Activated naive CD8-positive, alpha-beta T cell treated with anti-CD3 and anti-CD28 coated beads for 36 hours (primary cell): ENCODE measurements around the gene APBA2. TPM values are rescaled to one million over a fixed set of nuclear protein-coding genes. Genes with fewer than 3 reads are reported as not detected.
A peak's percentile ranks its signal among the peaks of the same experiment; 100 is the strongest.
"Not testable (repeated sequence)": the region's sequence is repeated elsewhere in the genome, so short reads cannot be mapped to it uniquely, and the experiment has no call there.

Experiments
- DNase-seq: peaks from one replicate; pipeline ENCODE4 v3.0.0; 2021
- H3K27ac Mint-ChIP-seq: one replicate; pipeline ENCODE4 v1.8.0; 2022; ENCODE audit warnings: mild to moderate bottlenecking, moderate library complexity, mixed read lengths
- H3K27me3 Mint-ChIP-seq: one replicate; pipeline ENCODE4 v1.8.0; 2022; ENCODE audit warnings: mild to moderate bottlenecking, mixed read lengths
- H3K36me3 Mint-ChIP-seq: one replicate; pipeline ENCODE4 v1.8.0; 2021; ENCODE audit warnings: mild to moderate bottlenecking, mixed read lengths
- H3K4me1 Mint-ChIP-seq: one replicate; pipeline ENCODE4 v1.8.0; 2021; ENCODE audit warnings: mixed read lengths
- H3K4me3 Mint-ChIP-seq: one replicate; pipeline ENCODE4 v1.8.0; 2022; ENCODE audit warnings: mild to moderate bottlenecking, moderate library complexity, mixed read lengths
- H3K9me3 Mint-ChIP-seq: one replicate; pipeline ENCODE4 v1.8.0; 2022; ENCODE audit warnings: mixed read lengths
- total RNA-seq, 2 experiments: library from RNA; stranded (reverse); gene quantifications; one replicate each; pipeline ENCODE4 v1.2.3, GENCODE V29; 2021

The APBA2 gene
- total RNA-seq, 2 experiments from 2014 or later, result 29.2 to 34.1 TPM

GRCh38 chr15:28998511-28998910 lies 112.7 kb downstream of the APBA2 start:
- H3K4me1 Mint-ChIP-seq, result peaks cover 60% of the 10 kb centered on the region
- H3K27me3 Mint-ChIP-seq, result no peaks in the 10 kb centered on the region
- H3K36me3 Mint-ChIP-seq, result peaks cover 16% of the 10 kb centered on the region
- no peak overlapping the region for H3K27ac Mint-ChIP-seq
- DNase-seq, result no peak
- H3K4me3 Mint-ChIP-seq, result no peak overlapping the region
- no peaks in the 10 kb centered on the region for H3K9me3 Mint-ChIP-seq

DNA sequence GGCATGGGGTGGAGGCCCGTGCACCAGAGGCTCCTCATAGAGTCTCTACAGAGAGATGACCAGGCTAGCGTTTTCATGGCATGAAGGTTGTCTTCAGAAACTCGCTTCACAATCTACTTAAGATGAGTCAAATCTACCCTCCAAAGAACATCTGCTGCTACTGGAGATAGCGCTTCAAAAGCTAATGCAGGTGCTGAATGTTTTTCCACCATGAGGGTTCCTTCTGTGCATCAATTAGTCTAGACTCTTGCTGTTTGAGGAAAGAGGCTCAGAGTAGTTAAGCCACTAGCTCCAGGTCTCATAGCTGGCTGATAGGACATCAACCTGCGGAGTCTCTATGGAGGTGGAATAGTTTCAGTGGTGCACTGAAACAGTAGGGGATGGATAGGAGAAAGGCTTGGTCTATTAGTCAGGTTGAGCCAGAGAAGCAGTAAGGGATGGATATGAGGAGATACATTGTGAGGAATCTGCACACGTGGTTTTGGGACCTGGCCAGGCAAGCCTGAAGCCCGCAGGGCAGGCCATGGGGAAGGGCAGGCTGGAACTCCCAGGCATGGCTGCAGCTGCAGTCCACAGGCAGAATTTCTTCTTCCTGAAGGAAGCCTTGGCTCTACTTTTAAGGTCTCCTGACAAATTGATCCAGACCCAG lies 117.5 kb downstream of the APBA2 start:
- Mint-ChIP-seq H3K27me3 (no peaks in the 10 kb centered on the region), H3K4me3 (no peak overlapping the region), H3K9me3 (peaks cover 5% of the 10 kb centered on the region), H3K4me1 (peaks cover 42% of the 10 kb centered on the region), H3K27ac (peak overlapping the region; percentile 69), H3K36me3 (peaks cover 30% of the 10 kb centered on the region)
- DNase-seq, result no peak

- peak; percentile 13 for DNase-seq
- Mint-ChIP-seq H3K27me3 (no peaks in the 10 kb centered on the region), H3K4me1 (peaks cover 45% of the 10 kb centered on the region), H3K36me3 (peaks cover 28% of the 10 kb centered on the region), H3K4me3 (no peak overlapping the region), H3K27ac (no peak overlapping the region), H3K9me3 (peaks cover 5% of the 10 kb centered on the region)
These were observed 118.1 kb downstream of the APBA2 start for GRCh38 chr15:29003840-29004233.

GRCh38 chr15:29005931-29006330 lies 120.2 kb downstream of the APBA2 start:
- Mint-ChIP-seq H3K27me3 (no peaks in the 10 kb centered on the region), H3K4me1 (peaks cover 52% of the 10 kb centered on the region), H3K9me3 (peaks cover 5% of the 10 kb centered on the region), H3K36me3 (peaks cover 28% of the 10 kb centered on the region), H3K27ac (no peak overlapping the region), H3K4me3 (no peak overlapping the region)
- no peak for DNase-seq

- Mint-ChIP-seq H3K36me3 (peaks cover 28% of the 10 kb centered on the region), H3K27ac (no peak overlapping the region), H3K27me3 (no peaks in the 10 kb centered on the region), H3K9me3 (peaks cover 5% of the 10 kb centered on the region), H3K4me3 (no peak overlapping the region), H3K4me1 (peaks cover 48% of the 10 kb centered on the region)
- no peak for DNase-seq
These were observed 123.1 kb downstream of the APBA2 start for GRCh38 chr15:29008846-29009245.

- Mint-ChIP-seq H3K27me3 (no peaks in the 10 kb centered on the region), H3K4me3 (no peak overlapping the region), H3K4me1 (peaks cover 56% of the 10 kb centered on the region), H3K36me3 (peaks cover 22% of the 10 kb centered on the region), H3K27ac (no peak overlapping the region), H3K9me3 (no peaks in the 10 kb centered on the region)
- DNase-seq, result no peak
These were observed 126.3 kb downstream of the APBA2 start for GRCh38 chr15:29012097-29012496.

DNA sequence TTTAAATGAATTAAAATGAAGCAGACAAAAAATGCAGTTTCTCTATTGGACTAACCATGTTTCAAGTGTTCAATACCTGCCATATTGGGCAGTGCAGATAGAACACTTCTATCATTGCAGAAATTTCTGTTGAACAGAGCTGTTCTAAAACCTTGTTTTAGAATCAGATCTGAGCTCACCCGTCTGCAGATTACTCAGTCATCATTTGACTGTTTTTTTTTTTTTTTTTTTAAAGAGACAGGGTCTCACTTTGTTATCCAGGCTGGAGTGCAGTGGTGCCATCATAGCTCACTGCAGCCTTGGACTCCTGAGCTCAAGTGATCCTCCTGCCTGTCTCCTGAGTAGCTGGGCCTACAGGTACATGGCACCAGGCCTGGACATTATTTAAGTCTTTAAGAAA lies 128.7 kb downstream of the APBA2 start:
- Mint-ChIP-seq H3K36me3 (peaks cover 12% of the 10 kb centered on the region), H3K27me3 (no peaks in the 10 kb centered on the region), H3K27ac (no peak overlapping the region), H3K4me3 (no peak overlapping the region), H3K4me1 (peaks cover 54% of the 10 kb centered on the region), H3K9me3 (no peaks in the 10 kb centered on the region)
- DNase-seq, result no peak

GRCh38 chr15:29016518-29016917 lies 130.7 kb downstream of the APBA2 start:
- no peaks in the 10 kb centered on the region for H3K27me3 Mint-ChIP-seq
- no peak overlapping the region for H3K4me3 Mint-ChIP-seq
- DNase-seq, result no peak
- H3K4me1 Mint-ChIP-seq, result peaks cover 47% of the 10 kb centered on the region
- no peak overlapping the region for H3K27ac Mint-ChIP-seq
- no peaks in the 10 kb centered on the region for H3K9me3 Mint-ChIP-seq
- H3K36me3 Mint-ChIP-seq, result peaks cover 13% of the 10 kb centered on the region

DNA sequence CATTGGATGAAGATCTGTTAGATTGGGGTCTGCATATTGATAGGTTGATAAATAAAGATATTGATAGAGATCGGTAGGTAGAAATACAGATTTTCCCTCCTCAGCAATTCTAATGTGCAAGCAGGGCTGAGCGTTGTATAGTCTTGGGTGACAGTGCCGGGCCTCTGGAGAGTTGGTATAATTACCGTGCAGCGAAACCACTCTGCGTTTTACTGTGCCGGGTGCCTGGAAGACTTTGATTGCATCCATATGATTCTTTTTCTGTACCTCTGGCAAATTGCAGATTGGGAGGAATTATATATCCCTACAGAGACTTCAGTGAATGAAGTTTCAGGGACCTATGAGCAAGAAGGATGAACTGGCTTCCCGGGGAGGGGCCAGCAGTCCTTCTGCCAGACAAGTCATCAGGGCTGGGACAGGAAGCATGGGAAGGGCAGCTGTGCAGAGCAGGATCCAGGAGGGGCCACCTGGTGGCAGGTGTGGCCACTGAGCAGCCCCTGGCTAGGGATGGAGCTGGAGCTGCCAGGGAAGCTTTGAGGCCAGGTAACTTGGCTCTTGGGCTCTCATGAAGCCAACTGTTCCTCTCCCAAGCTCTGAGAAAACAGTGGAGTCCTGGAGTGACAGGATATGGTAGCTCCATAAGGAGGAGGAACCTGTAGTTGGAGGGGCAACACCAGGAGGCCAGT lies 132.5 kb downstream of the APBA2 start:
- peaks cover 41% of the 10 kb centered on the region for H3K4me1 Mint-ChIP-seq
- peaks cover 13% of the 10 kb centered on the region for H3K36me3 Mint-ChIP-seq
- DNase-seq, result no peak
- H3K27me3 Mint-ChIP-seq, result no peaks in the 10 kb centered on the region
- H3K27ac Mint-ChIP-seq, result peak overlapping the region; percentile 68
- no peak overlapping the region for H3K4me3 Mint-ChIP-seq
- no peaks in the 10 kb centered on the region for H3K9me3 Mint-ChIP-seq

- Mint-ChIP-seq H3K27me3 (no peaks in the 10 kb centered on the region), H3K9me3 (no peaks in the 10 kb centered on the region), H3K27ac (no peak overlapping the region), H3K4me1 (peaks cover 33% of the 10 kb centered on the region), H3K4me3 (no peak overlapping the region), H3K36me3 (peaks cover 5% of the 10 kb centered on the region)
- no peak for DNase-seq
These were observed 133.5 kb downstream of the APBA2 start for GRCh38 chr15:29018995-29019976.

DNA sequence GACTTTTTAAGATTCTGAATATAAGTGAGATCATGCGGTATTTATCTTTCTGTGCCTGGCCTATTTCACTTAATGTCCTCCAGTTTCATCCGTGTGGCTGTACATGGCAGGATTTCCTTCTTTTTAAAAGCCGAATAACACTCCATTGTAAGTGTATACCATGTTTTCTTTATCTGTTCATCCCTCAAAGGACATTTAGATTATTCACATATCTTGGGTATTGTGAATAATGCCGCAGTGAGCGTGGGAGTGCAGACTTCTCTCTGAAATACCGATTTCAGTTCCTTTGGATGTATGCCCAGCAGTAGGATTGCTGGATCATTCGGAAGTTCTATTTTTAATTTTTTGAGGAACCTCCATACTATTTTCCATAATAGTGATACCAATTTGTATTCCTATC lies 136.1 kb downstream of the APBA2 start:
- Mint-ChIP-seq H3K27ac (no peak overlapping the region), H3K4me3 (no peak overlapping the region)

GRCh38 chr15:29024662-29025061 lies 138.9 kb downstream of the APBA2 start:
- no peak overlapping the region for H3K4me3 Mint-ChIP-seq
- no peaks in the 10 kb centered on the region for H3K27me3 Mint-ChIP-seq
- peaks cover 24% of the 10 kb centered on the region for H3K36me3 Mint-ChIP-seq
- no peak overlapping the region for H3K27ac Mint-ChIP-seq
- DNase-seq, result no peak
- no peaks in the 10 kb centered on the region for H3K9me3 Mint-ChIP-seq
- peaks cover 32% of the 10 kb centered on the region for H3K4me1 Mint-ChIP-seq

More for the DNA sequence above, 136.1 kb downstream of the APBA2 start:
- H3K36me3 Mint-ChIP-seq, result peaks cover 13% of the 10 kb centered on the region
- no peak for DNase-seq
- H3K4me1 Mint-ChIP-seq, result peaks cover 31% of the 10 kb centered on the region
- no peaks in the 10 kb centered on the region for H3K27me3 Mint-ChIP-seq
- H3K9me3 Mint-ChIP-seq, result no peaks in the 10 kb centered on the region

- not testable (repeated sequence) for DNase-seq
- H3K4me1 Mint-ChIP-seq, result peaks cover 33% of the 10 kb centered on the region
These were observed 139.6 kb downstream of the APBA2 start for GRCh38 chr15:29025411-29025810.

DNA sequence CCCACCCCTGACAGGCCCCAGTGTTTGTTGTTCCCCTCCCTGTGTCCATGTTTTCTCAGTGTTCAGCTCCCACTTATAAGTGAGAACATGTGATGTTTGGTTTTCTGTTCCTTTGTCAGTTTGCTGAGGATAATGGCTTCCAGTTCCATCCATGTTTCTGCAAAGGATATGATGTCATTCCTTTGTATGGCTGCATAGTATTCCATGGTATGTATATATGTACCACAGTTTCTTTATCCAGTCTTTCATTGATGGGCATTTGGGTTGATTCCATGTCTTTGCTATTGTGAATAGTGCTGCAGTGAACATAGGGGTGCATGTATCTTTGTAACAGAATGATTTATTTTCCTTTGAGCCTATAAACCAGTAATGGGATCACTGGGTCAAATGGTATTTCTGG lies 142.4 kb downstream of the APBA2 start:
- not testable (repeated sequence) for H3K27me3 Mint-ChIP-seq, H3K9me3 Mint-ChIP-seq, H3K4me3 Mint-ChIP-seq, H3K27ac Mint-ChIP-seq, DNase-seq
- Mint-ChIP-seq H3K4me1 (peaks cover 48% of the 10 kb centered on the region), H3K36me3 (peaks cover 46% of the 10 kb centered on the region)

More at GRCh38 chr15:29025411-29025810, 139.6 kb downstream of the APBA2 start:
- not testable (repeated sequence) for H3K9me3 Mint-ChIP-seq, H3K4me3 Mint-ChIP-seq, H3K27ac Mint-ChIP-seq, H3K27me3 Mint-ChIP-seq
- H3K36me3 Mint-ChIP-seq, result peaks cover 25% of the 10 kb centered on the region

DNA sequence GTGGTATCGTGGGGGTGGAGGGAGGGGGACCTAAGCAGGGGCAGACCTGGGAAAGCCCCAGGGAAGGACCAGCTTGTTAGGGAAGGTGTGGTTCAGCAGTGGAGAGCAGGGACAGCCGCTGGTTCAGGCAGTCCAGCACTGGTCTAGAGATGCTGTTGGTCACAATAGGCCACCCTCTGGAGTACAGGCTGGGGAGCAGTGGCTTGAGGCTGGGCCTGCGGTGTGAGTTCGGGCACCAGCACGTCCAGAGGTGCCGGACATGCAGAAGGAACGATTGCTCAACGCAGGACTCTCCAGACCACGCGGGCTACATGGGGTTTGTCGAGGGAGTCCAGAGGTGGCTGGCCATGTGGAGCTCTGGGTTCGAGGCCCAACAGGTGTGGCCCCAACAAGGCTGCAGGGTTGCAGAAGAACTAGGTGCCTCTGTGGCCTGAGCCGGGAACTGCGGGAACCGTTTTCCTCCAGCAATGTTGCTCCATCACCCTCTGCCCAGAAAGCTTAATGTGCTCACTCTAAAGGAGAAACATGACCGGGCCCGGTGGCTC lies 143.9 kb downstream of the APBA2 start:
- DNase-seq, result no peak
- Mint-ChIP-seq H3K4me1 (peaks cover 52% of the 10 kb centered on the region), H3K27me3 (no peaks in the 10 kb centered on the region), H3K4me3 (no peak overlapping the region), H3K36me3 (peaks cover 47% of the 10 kb centered on the region), H3K9me3 (peaks cover 6% of the 10 kb centered on the region), H3K27ac (no peak overlapping the region)
